HG03432 (cell line): ENCODE data around the gene CLPSL2.

Source experiments
- ATAC-seq: cut with Tn5 transposase; IDR thresholded peaks from one replicate; pipeline ENCODE4 v1.9.1; 2021; ENCODE audit warnings: mild to moderate bottlenecking, moderate library complexity; ENCODE audit not compliant: unreplicated experiment

The CLPSL2 gene

GRCh38 chr6:35824552-35825192 lies 48.3 kb downstream of the CLPSL2 start:
- ATAC-seq, result no peak
